ENCODE results near the gene ANKRD28.
"Not testable (repeated sequence)": the region's sequence is repeated elsewhere in the genome, so short reads cannot be mapped to it uniquely, and the experiment has no call there.

The ANKRD28 gene

GRCh38 chr3:15771444-15771843 lies 26.3 kb downstream of the ANKRD28 start:
- DNase-seq (ENCODE audit: low read depth): no peak

- no peak for DNase-seq (ENCODE audit: low read depth)
These were observed 28.4 kb downstream of the ANKRD28 start for GRCh38 chr3:15769256-15769915.

- DNase-seq (ENCODE audit: low read depth): no peak
These were observed 29.1 kb downstream of the ANKRD28 start for GRCh38 chr3:15768421-15769255.

- no peak for DNase-seq (ENCODE audit: low read depth)
These were observed 31.4 kb downstream of the ANKRD28 start for GRCh38 chr3:15766406-15766805.

- DNase-seq (ENCODE audit: low read depth): no peak
These were observed 39.5 kb downstream of the ANKRD28 start for GRCh38 chr3:15758295-15758694.

- DNase-seq (ENCODE audit: low read depth): no peak
These were observed 40.0 kb downstream of the ANKRD28 start for GRCh38 chr3:15757824-15758223.

GRCh38 chr3:15756505-15756904 lies 41.3 kb downstream of the ANKRD28 start:
- DNase-seq (ENCODE audit: low read depth): no peak

- DNase-seq (ENCODE audit: low read depth): no peak
These were observed 42.0 kb downstream of the ANKRD28 start for GRCh38 chr3:15755780-15756179.

- DNase-seq (ENCODE audit: low read depth): no peak
These were observed 42.6 kb downstream of the ANKRD28 start for GRCh38 chr3:15755181-15755580.

GRCh38 chr3:15754047-15754446 lies 43.7 kb downstream of the ANKRD28 start:
- no peak for DNase-seq (ENCODE audit: low read depth)

- DNase-seq (ENCODE audit: low read depth): no peak
These were observed 44.6 kb downstream of the ANKRD28 start for GRCh38 chr3:15753056-15753710.

- no peak for DNase-seq (ENCODE audit: low read depth)
These were observed 46.9 kb downstream of the ANKRD28 start for GRCh38 chr3:15750879-15751278.

- DNase-seq (ENCODE audit: low read depth): no peak
These were observed 47.6 kb downstream of the ANKRD28 start for GRCh38 chr3:15750143-15750542.

GRCh38 chr3:15745896-15746295 lies 51.9 kb downstream of the ANKRD28 start:
- DNase-seq (ENCODE audit: low read depth): not testable (repeated sequence)

- no peak for DNase-seq (ENCODE audit: low read depth)
These were observed 53.6 kb downstream of the ANKRD28 start for GRCh38 chr3:15744176-15744575.

GRCh38 chr3:15743587-15744009 lies 54.2 kb downstream of the ANKRD28 start:
- DNase-seq (ENCODE audit: low read depth): no peak

- not testable (repeated sequence) for DNase-seq (ENCODE audit: low read depth)
These were observed 55.5 kb downstream of the ANKRD28 start for GRCh38 chr3:15742236-15742635.

GRCh38 chr3:15738616-15739005 lies 59.2 kb downstream of the ANKRD28 start:
- not testable (repeated sequence) for DNase-seq (ENCODE audit: low read depth)

- no peak for DNase-seq (ENCODE audit: low read depth)
These were observed 66.8 kb downstream of the ANKRD28 start for GRCh38 chr3:15731024-15731423.

- no peak for DNase-seq (ENCODE audit: low read depth)
These were observed 69.0 kb downstream of the ANKRD28 start for GRCh38 chr3:15728766-15729165.

- DNase-seq (ENCODE audit: low read depth): no peak
These were observed 70.9 kb downstream of the ANKRD28 start for GRCh38 chr3:15726881-15727280.

- no peak for DNase-seq (ENCODE audit: low read depth)
These were observed 71.7 kb downstream of the ANKRD28 start for GRCh38 chr3:15726043-15726442.

- no peak for DNase-seq (ENCODE audit: low read depth)
These were observed 73.3 kb downstream of the ANKRD28 start for GRCh38 chr3:15724446-15724845.

All from stimulated activated CD8-positive, alpha-beta memory T cell treated with anti-CD3 and anti-CD28 coated beads, Interleukin-15, amount 100 ng/mL, for 24 hours (primary cell).